Stimulated activated CD8-positive, alpha-beta memory T cell treated with anti-CD3 and anti-CD28 coated beads, Interleukin-15, amount 100 ng/mL, for 4 hours (primary cell): ENCODE measurements around the gene SIGLEC1.

Experiments used
- DNase-seq, 2 donors: peaks; one replicate each; pipeline ENCODE4 v3.0.0-alpha.2; 2020; ENCODE audit warnings: low read depth in 2 of 2

SIGLEC1 gene

GRCh38 chr20:3680701-3681351, 31.6 kb downstream of the SIGLEC1 start:
- DNase-seq: no peak

GRCh38 chr20:3679749-3680700, 32.4 kb downstream of the SIGLEC1 start:
- DNase-seq: no peak

GRCh38 chr20:3678856-3679720, 33.3 kb downstream of the SIGLEC1 start:
- no peak for DNase-seq

DNA sequence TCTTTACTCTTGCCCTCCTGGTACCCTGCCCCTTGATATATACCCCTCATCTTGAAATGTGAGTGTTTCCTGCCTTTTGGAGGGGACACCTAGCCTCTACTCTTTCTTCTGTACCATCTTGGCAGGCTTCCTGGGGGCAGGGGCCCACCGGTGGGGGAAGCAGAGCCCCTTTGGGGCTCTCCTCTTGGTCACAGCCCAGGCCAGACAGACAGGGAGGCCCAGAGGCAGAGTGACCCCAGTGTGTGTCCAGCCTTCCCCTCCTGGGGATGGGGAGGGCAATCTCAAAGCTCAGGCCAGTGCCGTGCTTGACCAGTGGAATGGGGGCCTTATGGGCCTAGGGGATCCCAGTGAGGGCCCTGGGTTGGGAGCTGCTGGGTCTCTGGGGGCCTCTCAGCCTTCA, 34.2 kb downstream of the SIGLEC1 start:
- DNase-seq: no peak

DNA sequence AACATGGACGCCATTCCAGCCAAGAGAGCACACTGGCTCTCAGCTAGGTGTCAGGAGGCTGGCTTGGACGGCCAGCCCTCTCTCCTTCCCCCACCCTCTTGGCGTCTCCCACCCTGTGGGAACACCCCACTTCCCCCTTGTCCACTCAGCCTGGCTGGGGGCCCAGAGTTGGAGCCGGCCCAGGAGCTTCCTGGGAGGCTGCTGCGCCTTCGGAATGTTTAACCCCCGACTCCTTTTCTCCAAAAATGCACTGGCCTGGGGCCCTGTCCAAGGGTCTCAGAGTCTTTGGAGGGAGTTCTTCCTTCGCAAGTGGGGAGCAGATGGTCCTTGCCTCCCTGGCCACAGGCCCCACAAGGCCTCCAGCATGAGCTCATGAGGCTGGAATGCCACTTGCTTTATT, 34.7 kb downstream of the SIGLEC1 start:
- DNase-seq: no peak

DNA sequence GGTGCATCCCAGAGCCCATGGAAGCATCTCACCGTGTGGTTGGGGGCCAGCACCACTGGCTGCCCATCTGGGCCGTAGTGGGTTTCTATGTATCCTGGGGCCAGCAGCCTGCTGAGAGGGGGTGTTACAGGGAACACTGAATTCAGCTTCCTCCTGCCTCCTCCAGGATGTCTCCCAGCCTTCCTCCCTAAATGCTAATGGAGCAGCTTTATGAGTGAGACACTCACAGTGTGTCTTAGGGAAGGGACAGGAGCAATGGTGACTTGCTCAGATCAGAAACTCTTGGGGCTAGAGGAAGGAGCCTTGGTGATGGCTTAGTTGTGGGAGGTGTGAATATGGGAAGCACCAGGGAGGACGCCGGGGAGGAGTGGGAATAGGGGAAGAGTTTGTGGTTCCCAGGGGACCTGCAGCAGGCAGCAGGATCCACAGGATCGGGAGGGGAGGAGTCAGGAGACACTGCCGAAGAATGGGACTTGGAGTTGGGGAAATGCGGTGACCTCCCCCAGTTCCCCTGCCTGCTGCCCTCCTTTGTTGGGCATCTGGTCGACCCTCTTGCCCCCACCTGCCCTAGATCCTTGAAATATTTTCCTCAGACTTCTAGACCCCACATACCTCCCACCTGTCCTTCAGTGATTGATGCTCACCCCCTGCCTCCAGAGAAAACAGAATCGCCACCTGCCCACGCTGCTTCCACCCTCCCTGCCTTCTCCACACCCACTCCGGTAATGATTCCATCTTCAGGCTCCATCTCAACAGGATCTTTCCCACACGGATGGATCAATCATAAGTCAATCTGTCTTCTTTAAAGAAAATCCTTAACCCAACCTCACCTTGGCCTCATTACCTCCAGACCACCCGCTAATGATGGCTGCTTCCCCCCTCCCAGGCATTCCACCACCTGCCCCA, 37.2 kb downstream of the SIGLEC1 start:
- no peak for DNase-seq

DNA sequence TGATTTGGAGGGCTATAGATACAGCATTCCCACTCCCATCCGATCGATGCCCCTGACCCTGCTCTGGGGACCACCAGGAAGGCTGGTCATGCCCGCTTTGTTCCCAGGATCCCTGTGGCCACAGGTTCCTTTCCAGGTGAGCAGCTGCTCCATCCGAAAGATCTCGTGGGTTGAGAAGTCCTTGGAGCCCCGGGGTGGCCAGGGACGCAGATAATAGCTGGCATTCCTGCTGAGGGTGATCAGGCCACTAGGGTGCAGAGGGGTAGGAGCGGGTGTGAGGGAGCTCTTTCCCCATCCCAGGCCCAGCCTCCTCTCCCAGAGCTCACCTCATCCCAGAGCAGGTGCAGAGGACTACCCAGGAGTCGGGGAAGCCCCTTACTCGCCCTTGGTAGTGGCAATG, 38.0 kb downstream of the SIGLEC1 start:
- DNase-seq: no peak

DNA sequence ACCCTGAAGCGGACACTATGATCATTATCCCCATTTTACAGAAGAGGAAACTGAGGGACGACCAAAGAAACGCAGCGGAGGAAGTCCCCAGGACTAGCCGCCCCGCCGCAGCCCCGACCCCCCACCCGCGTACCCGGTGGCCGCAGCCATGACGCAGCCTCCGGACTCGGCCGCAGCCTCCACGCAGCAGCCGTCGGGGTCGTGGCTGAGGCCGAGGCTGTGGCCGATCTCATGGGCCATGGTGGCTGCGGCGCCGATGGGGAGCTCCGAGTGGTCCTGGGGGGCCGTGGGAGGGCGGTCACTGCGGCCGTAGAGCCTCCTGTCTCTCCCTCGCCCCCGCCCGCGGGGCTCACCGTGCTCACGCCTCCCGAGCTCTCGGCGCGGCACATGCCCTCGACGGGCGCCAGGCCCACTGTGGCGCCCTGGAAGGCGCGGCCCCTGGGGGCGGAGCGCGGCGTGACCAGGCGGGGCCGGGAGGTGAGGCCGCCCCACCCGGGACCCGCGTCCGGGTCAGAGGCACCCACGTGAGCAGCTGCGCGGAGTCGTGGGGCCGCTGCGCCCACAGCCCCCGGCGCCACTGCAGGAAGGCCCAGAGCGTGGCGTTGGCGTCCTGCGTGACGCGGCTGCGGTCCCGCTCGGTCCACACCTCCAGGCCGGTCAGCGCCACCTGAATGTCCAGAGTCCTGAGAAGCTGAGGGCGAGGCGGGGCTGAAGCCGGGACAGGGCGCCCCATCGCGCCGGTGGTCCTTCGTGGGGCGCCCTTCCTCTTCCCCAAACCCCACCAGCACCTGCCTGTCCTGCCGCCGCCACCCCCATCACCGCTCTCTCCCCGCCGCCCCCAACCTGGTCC, 39.0 kb downstream of the SIGLEC1 start:
- no peak for DNase-seq

DNA sequence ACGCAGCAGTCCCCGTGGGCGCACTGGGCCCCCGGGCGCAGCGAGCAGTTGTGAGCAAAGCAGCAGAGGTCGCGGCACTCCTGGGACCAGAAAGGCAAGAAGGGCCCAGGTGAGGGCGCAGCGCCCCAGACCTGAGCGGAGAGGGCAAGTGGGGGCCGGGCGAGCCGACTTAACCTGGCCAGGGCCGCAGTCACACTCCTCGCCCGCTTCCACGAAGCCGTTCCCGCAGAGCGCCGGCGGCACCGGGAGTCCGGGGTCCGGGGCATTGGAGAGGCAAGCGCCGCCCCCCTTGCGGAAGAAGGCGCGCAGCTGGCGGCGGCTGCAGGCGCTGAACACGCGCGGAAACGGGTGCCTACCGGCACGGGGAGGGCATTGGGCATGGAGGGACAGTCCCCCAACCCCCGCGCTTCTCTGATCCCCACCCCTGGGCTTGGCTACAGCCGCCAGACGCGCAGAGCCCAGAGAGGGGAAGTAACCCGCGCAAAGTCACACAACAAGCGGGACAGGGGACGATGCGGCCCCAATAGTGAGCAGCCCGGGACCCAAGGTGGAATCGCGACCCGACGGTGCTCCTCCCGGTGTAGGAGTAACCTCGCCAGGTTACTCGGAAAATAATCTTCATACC, 39.7 kb downstream of the SIGLEC1 start:
- DNase-seq: no peak

- DNase-seq: no peak
Measured at GRCh38 chr20:3671986-3672546, 40.3 kb downstream of the SIGLEC1 start.

- no peak for DNase-seq
Measured at GRCh38 chr20:3670945-3671344, 41.5 kb downstream of the SIGLEC1 start.

GRCh38 chr20:3670511-3670910, 41.9 kb downstream of the SIGLEC1 start:
- DNase-seq: no peak

- no peak for DNase-seq
Measured at GRCh38 chr20:3669710-3670367, 42.6 kb downstream of the SIGLEC1 start.

DNA sequence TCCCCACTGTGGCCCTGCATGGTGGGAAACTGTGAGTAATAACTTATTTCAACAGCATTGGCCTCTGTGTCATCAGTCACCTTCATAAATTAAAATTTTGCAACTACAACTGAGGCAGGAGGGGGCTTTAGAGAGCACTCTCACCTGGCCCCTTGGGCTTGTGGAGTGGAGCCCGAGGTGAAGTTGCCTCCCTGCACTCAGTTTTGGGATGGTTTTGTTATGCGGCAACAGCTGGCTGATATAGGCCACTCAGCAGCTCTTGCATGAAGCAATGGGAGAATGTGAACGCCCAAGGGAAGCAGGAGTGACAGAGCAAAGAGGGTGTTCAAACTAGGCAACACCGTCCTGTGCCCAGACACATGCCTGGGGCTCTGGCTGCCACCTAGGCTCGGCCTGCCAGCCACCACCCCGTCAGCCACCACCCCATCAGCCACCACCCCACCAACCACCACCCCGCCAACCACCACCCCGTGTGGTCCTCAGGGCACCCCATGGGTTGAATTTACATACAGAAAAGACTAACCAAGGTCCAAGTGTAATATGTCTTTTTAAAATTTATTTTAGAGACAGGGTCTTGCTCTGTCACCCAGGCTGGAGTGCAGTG, 44.9 kb downstream of the SIGLEC1 start:
- DNase-seq: no peak

- DNase-seq: no peak
Measured at GRCh38 chr20:3663858-3664257, 48.5 kb downstream of the SIGLEC1 start.

- DNase-seq: no peak
Measured at GRCh38 chr20:3663031-3663701, 49.2 kb downstream of the SIGLEC1 start, which contains the start of gene GFRA4. GFRA4 (minus strand) TSS chr20:3663399; CDS start chr20:3663399, 0 bp downstream.
